Nephron (organoid): ENCODE data around the gene EPHA8.
A peak's percentile ranks its signal among the peaks of the same experiment; 100 is the strongest.

Experiments used
- H3K27ac Mint-ChIP-seq, 3 experiments: 2 replicates each; pipeline ENCODE4 v1.8.0; 2020; ENCODE audit warnings: mixed read lengths in 3 of 3, mild to moderate bottlenecking in 2 of 3, moderate library complexity in 1 of 3
- H3K27me3 Mint-ChIP-seq: 2 replicates; pipeline ENCODE4 v1.8.0; 2021; ENCODE audit warnings: low read depth, mild to moderate bottlenecking, moderate library complexity, mixed read lengths
- H3K36me3 Mint-ChIP-seq: 2 replicates; pipeline ENCODE4 v1.8.0; 2020; ENCODE audit warnings: low read depth, mixed read lengths
- H3K4me1 Mint-ChIP-seq: 2 replicates; pipeline ENCODE4 v1.8.0; 2020; ENCODE audit warnings: mixed read lengths
- H3K4me3 Mint-ChIP-seq, 3 experiments: 2 replicates each; pipeline ENCODE4 v1.8.0; 2020; ENCODE audit warnings: mild to moderate bottlenecking in 3 of 3, mixed read lengths in 3 of 3, moderate library complexity in 2 of 3
- H3K9me3 Mint-ChIP-seq: 2 replicates; pipeline ENCODE4 v1.8.0; 2020; ENCODE audit warnings: mixed read lengths
- CTCF ChIP-seq, 3 experiments: fragments of 200-600 bp; sonication (generic); IDR thresholded peaks; one replicate each; pipeline ENCODE4 v1.5.0; 2021; ENCODE audit warnings: antibody characterized with exemption in 3 of 3; ENCODE audit not compliant: unreplicated experiment in 3 of 3

Gene EPHA8

GRCh38 chr1:22526677-22527076 lies 36.6 kb upstream of the EPHA8 start:
- Mint-ChIP-seq H3K27ac (no peak overlapping the region), H3K36me3 (peaks cover 37% of the 10 kb centered on the region), H3K4me3 (no peak overlapping the region), H3K4me1 (peaks cover 40% of the 10 kb centered on the region), H3K27me3 (peaks cover 8% of the 10 kb centered on the region), H3K9me3 (no peaks in the 10 kb centered on the region)
- no peak for TF ChIP-seq CTCF (IDR thresholded peaks at IDR 0.05; ENCODE audit: unreplicated experiment in 3 of 3)

DNA sequence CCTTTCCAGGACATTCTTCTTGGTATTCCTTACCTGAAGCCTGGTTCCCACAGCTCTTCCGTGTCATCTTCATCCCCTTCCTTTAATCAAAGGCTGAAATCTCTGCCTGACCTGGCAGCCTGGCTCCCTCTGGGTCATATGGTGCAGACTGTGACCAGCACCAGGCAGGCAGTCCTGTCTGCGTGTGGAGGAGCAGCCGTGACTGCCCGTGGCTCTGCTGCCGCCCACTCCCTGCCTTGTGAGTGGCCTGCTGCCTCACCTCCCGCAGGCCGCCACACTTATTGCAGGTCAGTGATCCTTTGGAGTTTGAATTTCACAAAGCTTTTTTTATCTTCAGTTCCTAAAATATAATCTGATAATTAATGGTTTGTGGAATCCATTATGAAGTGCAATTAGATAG lies 36.2 kb upstream of the EPHA8 start:
- no peak for TF ChIP-seq CTCF (IDR thresholded peaks at IDR 0.05; ENCODE audit: unreplicated experiment in 3 of 3)
- peaks cover 34% of the 10 kb centered on the region for H3K36me3 Mint-ChIP-seq

DNA sequence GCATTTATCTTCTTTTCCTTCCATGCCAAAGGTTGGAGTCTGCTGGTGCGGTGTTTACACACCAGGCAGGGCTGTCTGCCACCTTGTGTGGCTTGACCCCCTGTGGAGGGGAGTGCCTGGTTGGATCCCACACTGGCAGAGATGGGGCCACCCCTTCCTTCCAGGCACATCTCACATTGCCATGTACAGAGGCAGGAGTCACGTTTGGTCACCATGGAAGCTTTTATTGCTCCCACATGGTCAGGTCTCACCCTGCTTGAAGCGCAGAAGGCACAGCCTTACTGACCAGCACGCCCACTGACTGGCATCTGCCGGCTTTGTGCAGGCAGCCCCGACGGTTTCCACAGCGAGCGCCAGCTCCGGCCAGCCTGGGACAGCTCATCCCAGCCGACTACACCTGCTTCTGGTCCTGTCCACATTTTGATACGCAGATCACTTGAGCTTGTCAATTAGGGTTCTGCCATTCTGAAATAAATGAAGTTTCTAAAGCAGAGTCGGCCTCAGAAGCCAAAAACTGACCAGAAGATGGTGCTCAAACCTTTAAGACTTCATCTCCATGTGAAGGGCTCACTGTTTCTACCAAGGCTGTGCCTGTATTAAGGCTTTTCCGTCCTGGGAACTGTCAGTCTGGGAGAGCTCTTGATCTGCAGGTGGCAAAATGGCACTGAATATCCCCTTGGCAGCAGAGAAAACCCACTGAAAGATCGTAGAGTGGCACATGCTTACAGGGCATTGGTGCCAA lies 35.6 kb upstream of the EPHA8 start:
- peak; percentile 38 to 46 (median 41) for TF ChIP-seq CTCF (IDR thresholded peaks at IDR 0.05; ENCODE audit: unreplicated experiment in 3 of 3)
- H3K4me1 Mint-ChIP-seq, result peaks cover 51% of the 10 kb centered on the region
- no peaks in the 10 kb centered on the region for H3K9me3 Mint-ChIP-seq
- H3K36me3 Mint-ChIP-seq, result peaks cover 31% of the 10 kb centered on the region
- peaks cover 8% of the 10 kb centered on the region for H3K27me3 Mint-ChIP-seq
- H3K4me3 Mint-ChIP-seq, result peak overlapping the region in 1 of 3 experiments; percentile 9
- peak overlapping the region in 2 of 3 experiments; percentile 70 to 85 for H3K27ac Mint-ChIP-seq

More for the DNA sequence above, 36.2 kb upstream of the EPHA8 start:
- no peak overlapping the region for H3K4me3 Mint-ChIP-seq
- H3K27me3 Mint-ChIP-seq, result peaks cover 8% of the 10 kb centered on the region
- H3K27ac Mint-ChIP-seq, result peak overlapping the region in 1 of 3 experiments; percentile 85
- H3K9me3 Mint-ChIP-seq, result no peaks in the 10 kb centered on the region
- H3K4me1 Mint-ChIP-seq, result peaks cover 45% of the 10 kb centered on the region

DNA sequence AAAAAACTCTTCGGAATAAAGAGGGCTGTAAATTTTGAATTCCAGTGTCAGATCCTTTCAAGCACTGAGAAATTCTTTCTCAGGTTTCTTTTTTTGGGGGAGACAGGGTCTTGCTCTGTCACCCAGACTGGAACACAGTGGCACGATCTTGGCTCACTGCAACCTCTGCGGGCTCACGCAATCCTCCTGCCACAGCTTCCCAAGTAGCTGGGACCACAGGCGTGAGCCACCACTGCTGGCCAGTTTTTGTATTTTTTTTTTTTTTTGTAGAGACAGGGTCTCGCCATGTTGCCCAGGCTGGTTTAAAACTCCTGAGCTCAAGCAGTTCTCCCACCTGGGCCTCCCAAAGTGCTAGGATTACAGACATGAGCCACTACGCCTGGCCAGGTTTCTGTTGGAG lies 34.8 kb upstream of the EPHA8 start:
- H3K27ac Mint-ChIP-seq, result peak overlapping the region in 1 of 3 experiments; percentile 85
- peaks cover 58% of the 10 kb centered on the region for H3K4me1 Mint-ChIP-seq
- H3K9me3 Mint-ChIP-seq, result no peaks in the 10 kb centered on the region
- peaks cover 26% of the 10 kb centered on the region for H3K36me3 Mint-ChIP-seq
- peaks cover 8% of the 10 kb centered on the region for H3K27me3 Mint-ChIP-seq
- H3K4me3 Mint-ChIP-seq, result no peak overlapping the region
- no peak for TF ChIP-seq CTCF (IDR thresholded peaks at IDR 0.05; ENCODE audit: unreplicated experiment in 3 of 3)

GRCh38 chr1:22529901-22530621 lies 33.2 kb upstream of the EPHA8 start:
- Mint-ChIP-seq H3K27me3 (peaks cover 10% of the 10 kb centered on the region), H3K4me1 (peaks cover 65% of the 10 kb centered on the region), H3K36me3 (peaks cover 20% of the 10 kb centered on the region), H3K9me3 (no peaks in the 10 kb centered on the region), H3K4me3 (peak overlapping the region in 1 of 3 experiments; percentile 2), H3K27ac (peak overlapping the region; percentile 52 to 93 (median 58))
- no peak for TF ChIP-seq CTCF (IDR thresholded peaks at IDR 0.05; ENCODE audit: unreplicated experiment in 3 of 3)
